DOHH2 (cell line): Measurements from ENCODE around the gene ASB7.

Experiments used
- H3F3A ChIP-seq: fragments of 200-600 bp; sonication (generic), shearing (Covaris generic); 2 replicates; pipeline ENCODE4 v1.6.0; 2016; ENCODE audit warnings: antibody characterized with exemption, mild to moderate bottlenecking; ENCODE audit not compliant: control insufficient read depth, insufficient read depth
- H3K27ac ChIP-seq: fragments of 200-600 bp; sonication (generic); 2 replicates; pipeline ENCODE4 v1.5.1; 2014; ENCODE audit warnings: low read depth, mild to moderate bottlenecking, low read length, moderate library complexity
- H3K27me3 ChIP-seq: fragments of 200-600 bp; sonication (generic); 2 replicates; pipeline ENCODE4 v1.6.1; 2014; ENCODE audit warnings: mild to moderate bottlenecking, low read length, mixed read lengths; ENCODE audit not compliant: control insufficient read depth
- H3K36me3 ChIP-seq: fragments of 200-600 bp; sonication (generic); 2 replicates; pipeline ENCODE4 v1.6.1; 2014; ENCODE audit warnings: mild to moderate bottlenecking, low read length, moderate library complexity, mixed read lengths; ENCODE audit not compliant: control insufficient read depth
- H3K4me1 ChIP-seq: fragments of 200-600 bp; sonication (generic); 2 replicates; pipeline ENCODE4 v1.6.1; 2014; ENCODE audit warnings: mild to moderate bottlenecking, low read length, mixed read lengths; ENCODE audit not compliant: control insufficient read depth
- H3K4me2 ChIP-seq: fragments of 200-600 bp; sonication (generic); 2 replicates; pipeline ENCODE4 v1.6.0; 2014; ENCODE audit warnings: mild to moderate bottlenecking, low read length, moderate library complexity
- H3K4me3 ChIP-seq: fragments of 200-600 bp; sonication (generic); 2 replicates; pipeline ENCODE4 v1.5.1; 2014; ENCODE audit warnings: mild to moderate bottlenecking, low read length, mixed read lengths
- H3K79me2 ChIP-seq: fragments of 200-600 bp; sonication (generic); 2 replicates; pipeline ENCODE4 v1.6.1; 2014; ENCODE audit warnings: mild to moderate bottlenecking, low read length, mixed read lengths; ENCODE audit not compliant: control insufficient read depth
- H3K9me2 ChIP-seq: fragments of 200-600 bp; sonication (generic); replicated peaks from 2 replicates; pipeline ENCODE4 v1.6.1; 2014; ENCODE audit warnings: mild to moderate bottlenecking, low read length, mixed read lengths; ENCODE audit not compliant: control insufficient read depth
- H3K9me3 ChIP-seq: fragments of 200-600 bp; sonication (generic); 2 replicates; pipeline ENCODE4 v1.6.1; 2014; ENCODE audit warnings: antibody characterized with exemption, low read length, mixed read lengths; ENCODE audit not compliant: control insufficient read depth, insufficient read depth
- H4K20me1 ChIP-seq: fragments of 200-600 bp; sonication (generic); 2 replicates; pipeline ENCODE4 v1.6.0; 2014; ENCODE audit warnings: low read depth, mild to moderate bottlenecking, antibody characterized with exemption, low read length, moderate library complexity; ENCODE audit not compliant: control insufficient read depth, insufficient read depth
- EZH2phosphoT487 ChIP-seq: fragments of 200-600 bp; sonication (generic); IDR thresholded peaks from 2 replicates; pipeline ENCODE4 v1.6.1; 2017; ENCODE audit warnings: borderline replicate concordance, mild to moderate bottlenecking, antibody characterized with exemption, low read length, moderate library complexity, mixed read lengths
- TF ChIP-seq, protein P1 (sequence below): fragments of 200-600 bp; sonication (generic); IDR thresholded peaks from one replicate; pipeline ENCODE4 v1.5.1; 2014; ENCODE audit warnings: antibody characterized with exemption, mild to moderate bottlenecking, low read depth, low read length; ENCODE audit not compliant: poor library complexity, severe bottlenecking

The ASB7 gene, protein sequence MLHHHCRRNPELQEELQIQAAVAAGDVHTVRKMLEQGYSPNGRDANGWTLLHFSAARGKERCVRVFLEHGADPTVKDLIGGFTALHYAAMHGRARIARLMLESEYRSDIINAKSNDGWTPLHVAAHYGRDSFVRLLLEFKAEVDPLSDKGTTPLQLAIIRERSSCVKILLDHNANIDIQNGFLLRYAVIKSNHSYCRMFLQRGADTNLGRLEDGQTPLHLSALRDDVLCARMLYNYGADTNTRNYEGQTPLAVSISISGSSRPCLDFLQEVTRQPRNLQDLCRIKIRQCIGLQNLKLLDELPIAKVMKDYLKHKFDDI

DNA sequence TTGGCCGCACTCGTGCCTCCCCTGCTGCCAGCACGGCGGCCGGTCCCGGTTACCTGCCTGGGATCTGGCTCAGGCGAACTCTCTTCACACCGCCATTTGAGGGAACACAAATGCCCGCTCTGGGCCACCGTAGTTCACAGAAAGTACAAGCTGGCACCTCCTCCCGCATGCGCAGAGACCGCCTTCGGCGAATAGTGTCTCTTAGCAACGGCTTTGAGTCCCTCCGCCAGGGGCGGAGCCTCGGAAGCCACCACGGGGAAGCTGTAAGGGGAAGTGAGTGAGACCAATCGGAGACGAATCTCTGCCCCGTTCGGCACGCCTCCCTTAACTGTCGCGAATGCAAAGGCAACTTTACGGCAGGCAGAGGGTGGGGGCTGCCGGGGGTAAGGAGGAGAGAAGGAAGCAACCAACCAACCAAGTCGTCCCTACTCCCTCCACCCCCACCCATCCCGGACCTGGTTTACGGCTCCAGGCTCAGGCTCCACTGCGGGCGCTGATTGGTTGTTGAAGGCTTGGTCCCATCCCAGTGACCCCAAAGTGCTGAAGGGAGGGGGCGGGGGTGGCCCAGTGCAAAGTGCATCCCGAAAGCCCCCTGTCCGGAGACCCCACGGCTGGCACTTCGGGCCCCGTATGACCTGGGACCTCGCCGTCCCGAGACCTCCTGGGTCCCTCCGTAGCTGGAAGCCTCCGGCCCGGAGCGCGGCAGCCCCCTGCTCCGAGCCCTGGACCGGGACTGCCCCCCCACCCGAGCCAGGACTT, at the start of gene ASB7, which contains the start of gene LINS1:
Gene ASB7 (plus strand): TSS at position 526 of the 759 bp plus-strand sequence. CDS start 9,628 bp downstream, outside the sequence.
Gene LINS1 (minus strand): TSS at position 121 of the 759 bp plus-strand sequence. CDS start 21,342 bp downstream, outside the sequence.
- no peaks in the 10 kb centered on the region for H4K20me1 ChIP-seq
- H3K4me2 ChIP-seq = peak within 1 kb of the TSS; percentile 83
- peak within 1 kb of the TSS; percentile 33 for H3K27ac ChIP-seq
- peaks cover 24% of the 10 kb centered on the region for H3K4me1 ChIP-seq
- peaks cover 78% of the 10 kb centered on the region for H3K79me2 ChIP-seq
- no peaks in the 10 kb centered on the region for H3K9me2 ChIP-seq
- H3K9me3 ChIP-seq = no peaks in the 10 kb centered on the region
- H3K27me3 ChIP-seq = no peaks in the 10 kb centered on the region
- TF ChIP-seq, protein P1, sequence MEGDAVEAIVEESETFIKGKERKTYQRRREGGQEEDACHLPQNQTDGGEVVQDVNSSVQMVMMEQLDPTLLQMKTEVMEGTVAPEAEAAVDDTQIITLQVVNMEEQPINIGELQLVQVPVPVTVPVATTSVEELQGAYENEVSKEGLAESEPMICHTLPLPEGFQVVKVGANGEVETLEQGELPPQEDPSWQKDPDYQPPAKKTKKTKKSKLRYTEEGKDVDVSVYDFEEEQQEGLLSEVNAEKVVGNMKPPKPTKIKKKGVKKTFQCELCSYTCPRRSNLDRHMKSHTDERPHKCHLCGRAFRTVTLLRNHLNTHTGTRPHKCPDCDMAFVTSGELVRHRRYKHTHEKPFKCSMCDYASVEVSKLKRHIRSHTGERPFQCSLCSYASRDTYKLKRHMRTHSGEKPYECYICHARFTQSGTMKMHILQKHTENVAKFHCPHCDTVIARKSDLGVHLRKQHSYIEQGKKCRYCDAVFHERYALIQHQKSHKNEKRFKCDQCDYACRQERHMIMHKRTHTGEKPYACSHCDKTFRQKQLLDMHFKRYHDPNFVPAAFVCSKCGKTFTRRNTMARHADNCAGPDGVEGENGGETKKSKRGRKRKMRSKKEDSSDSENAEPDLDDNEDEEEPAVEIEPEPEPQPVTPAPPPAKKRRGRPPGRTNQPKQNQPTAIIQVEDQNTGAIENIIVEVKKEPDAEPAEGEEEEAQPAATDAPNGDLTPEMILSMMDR = no peak
- no peak for TF ChIP-seq EZH2phosphoT487
- peaks cover 25% of the 10 kb centered on the region for H3K36me3 ChIP-seq
- H3F3A ChIP-seq = no peaks in the 10 kb centered on the region
- peak within 1 kb of the TSS; percentile 95 for H3K4me3 ChIP-seq

DNA sequence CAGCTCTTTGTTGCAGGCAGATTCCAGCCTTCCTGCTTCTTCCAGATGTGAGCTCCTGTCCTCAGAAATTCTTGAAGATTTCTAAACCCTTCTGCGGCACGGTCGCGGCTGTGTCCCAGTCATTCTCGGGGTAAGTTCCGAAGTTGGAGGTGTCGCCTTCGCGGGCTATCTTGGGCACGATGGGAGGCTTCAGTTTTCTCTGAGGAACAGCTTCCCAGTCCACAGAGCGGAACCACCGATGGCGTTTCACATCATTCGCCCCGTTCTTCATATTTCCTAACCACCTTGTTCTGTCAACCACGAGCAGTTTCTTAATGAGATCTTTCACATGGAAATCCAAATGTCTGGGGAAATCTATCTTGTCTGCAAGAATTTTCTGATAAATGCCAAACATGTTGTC, 48.9 kb upstream of the ASB7 start:
- Histone ChIP-seq H3K79me2 (no peaks in the 10 kb centered on the region), H3K4me3 (no peak overlapping the region), H3K36me3 (no peaks in the 10 kb centered on the region), H3K4me1 (no peaks in the 10 kb centered on the region), H3F3A (no peaks in the 10 kb centered on the region), H4K20me1 (no peaks in the 10 kb centered on the region), H3K27me3 (no peaks in the 10 kb centered on the region), H3K9me3 (no peaks in the 10 kb centered on the region), H3K9me2 (no peaks in the 10 kb centered on the region), H3K27ac (no peak overlapping the region), H3K4me2 (no peak overlapping the region)
- TF ChIP-seq, protein P1 = no peak
- TF ChIP-seq EZH2phosphoT487 = no peak

- Histone ChIP-seq H3F3A (no peaks in the 10 kb centered on the region), H3K79me2 (no peaks in the 10 kb centered on the region), H3K4me1 (no peaks in the 10 kb centered on the region), H3K27ac (no peak overlapping the region), H3K27me3 (no peaks in the 10 kb centered on the region), H4K20me1 (no peaks in the 10 kb centered on the region), H3K36me3 (no peaks in the 10 kb centered on the region), H3K4me2 (no peak overlapping the region), H3K4me3 (no peak overlapping the region), H3K9me3 (no peaks in the 10 kb centered on the region), H3K9me2 (no peaks in the 10 kb centered on the region)
- TF ChIP-seq EZH2phosphoT487 = no peak
- TF ChIP-seq, protein P1 = no peak
Measured at GRCh38 chr15:100558771-100559254, 43.6 kb upstream of the ASB7 start.
